Colonic mucosa (tissue), 4 donors: ENCODE measurements around the gene PRODH2. TPM values are rescaled to one million over a fixed set of nuclear protein-coding genes. Genes with fewer than 3 reads are reported as not detected.

Experiments used
- DNase-seq: peaks from one replicate; pipeline ENCODE4 v3.0.0-alpha.2; 2020
- H3K27ac ChIP-seq: fragments of 200-600 bp; one replicate; pipeline ENCODE4 v1.8.0; 2021
- H3K27me3 ChIP-seq: fragments of 200-600 bp; one replicate; pipeline ENCODE4 v1.8.0; 2021
- H3K36me3 ChIP-seq: fragments of 200-600 bp; one replicate; pipeline ENCODE4 v1.8.0; 2021
- H3K4me1 ChIP-seq: fragments of 200-600 bp; one replicate; pipeline ENCODE4 v1.8.0; 2021; ENCODE audit warnings: mild to moderate bottlenecking
- H3K4me3 ChIP-seq: fragments of 200-600 bp; one replicate; pipeline ENCODE4 v1.8.0; 2021
- H3K9ac ChIP-seq, 2 donors: one replicate each; pipeline ENCODE4 v1.7.0; 2013; ENCODE audit warnings: control low read depth in 2 of 2, low read depth in 2 of 2, low read length in 2 of 2
- H3K9me3 ChIP-seq: fragments of 200-600 bp; one replicate; pipeline ENCODE4 v1.8.0; 2021
- intact Hi-C: fragments of 100-400 bp; cut with DNase I; formaldehyde crosslinking; loops from one replicate; pipeline ENCODE4 v1.14.1; 2022
- total RNA-seq, 2 donors: library from RNA; stranded (reverse); fragmentation: NEBNext Ultra II Directional in 1 of 2; extraction: Animal tissue kit (Norgen Biotek cat#: 25700) in 1 of 2; gene quantifications; one replicate each; pipeline ENCODE4 v1.2.1, GENCODE V29; 2021
- TF ChIP-seq, protein P1 (sequence below): fragments of 200-600 bp; IDR thresholded peaks from one replicate; pipeline ENCODE4 v1.8.0; 2022; ENCODE audit warnings: antibody characterized with exemption, mild to moderate bottlenecking
- donor health status: healthy.
- donor health status: DM: no; HTN: no; CAD: no.
- donor health status: DM: no; HTN: no; CAD: no.

PRODH2 gene
- total RNA-seq, 2 donors from 2014 or later: not detected

GRCh38 chr19:35813043-35813890, 622 bp upstream of the PRODH2 start:
- H3K27ac ChIP-seq: no peak overlapping the region
- no peaks in the 10 kb centered on the region for H3K27me3 ChIP-seq
- H3K36me3 ChIP-seq: no peaks in the 10 kb centered on the region
- TF ChIP-seq, protein P1, sequence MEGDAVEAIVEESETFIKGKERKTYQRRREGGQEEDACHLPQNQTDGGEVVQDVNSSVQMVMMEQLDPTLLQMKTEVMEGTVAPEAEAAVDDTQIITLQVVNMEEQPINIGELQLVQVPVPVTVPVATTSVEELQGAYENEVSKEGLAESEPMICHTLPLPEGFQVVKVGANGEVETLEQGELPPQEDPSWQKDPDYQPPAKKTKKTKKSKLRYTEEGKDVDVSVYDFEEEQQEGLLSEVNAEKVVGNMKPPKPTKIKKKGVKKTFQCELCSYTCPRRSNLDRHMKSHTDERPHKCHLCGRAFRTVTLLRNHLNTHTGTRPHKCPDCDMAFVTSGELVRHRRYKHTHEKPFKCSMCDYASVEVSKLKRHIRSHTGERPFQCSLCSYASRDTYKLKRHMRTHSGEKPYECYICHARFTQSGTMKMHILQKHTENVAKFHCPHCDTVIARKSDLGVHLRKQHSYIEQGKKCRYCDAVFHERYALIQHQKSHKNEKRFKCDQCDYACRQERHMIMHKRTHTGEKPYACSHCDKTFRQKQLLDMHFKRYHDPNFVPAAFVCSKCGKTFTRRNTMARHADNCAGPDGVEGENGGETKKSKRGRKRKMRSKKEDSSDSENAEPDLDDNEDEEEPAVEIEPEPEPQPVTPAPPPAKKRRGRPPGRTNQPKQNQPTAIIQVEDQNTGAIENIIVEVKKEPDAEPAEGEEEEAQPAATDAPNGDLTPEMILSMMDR: no peak
- intact Hi-C loops: no loop called here
- no peak for DNase-seq
- H3K4me1 ChIP-seq: no peaks in the 10 kb centered on the region
- H3K4me3 ChIP-seq: no peak overlapping the region
- H3K9ac ChIP-seq: no peak overlapping the region
- H3K9me3 ChIP-seq: no peaks in the 10 kb centered on the region

DNA sequence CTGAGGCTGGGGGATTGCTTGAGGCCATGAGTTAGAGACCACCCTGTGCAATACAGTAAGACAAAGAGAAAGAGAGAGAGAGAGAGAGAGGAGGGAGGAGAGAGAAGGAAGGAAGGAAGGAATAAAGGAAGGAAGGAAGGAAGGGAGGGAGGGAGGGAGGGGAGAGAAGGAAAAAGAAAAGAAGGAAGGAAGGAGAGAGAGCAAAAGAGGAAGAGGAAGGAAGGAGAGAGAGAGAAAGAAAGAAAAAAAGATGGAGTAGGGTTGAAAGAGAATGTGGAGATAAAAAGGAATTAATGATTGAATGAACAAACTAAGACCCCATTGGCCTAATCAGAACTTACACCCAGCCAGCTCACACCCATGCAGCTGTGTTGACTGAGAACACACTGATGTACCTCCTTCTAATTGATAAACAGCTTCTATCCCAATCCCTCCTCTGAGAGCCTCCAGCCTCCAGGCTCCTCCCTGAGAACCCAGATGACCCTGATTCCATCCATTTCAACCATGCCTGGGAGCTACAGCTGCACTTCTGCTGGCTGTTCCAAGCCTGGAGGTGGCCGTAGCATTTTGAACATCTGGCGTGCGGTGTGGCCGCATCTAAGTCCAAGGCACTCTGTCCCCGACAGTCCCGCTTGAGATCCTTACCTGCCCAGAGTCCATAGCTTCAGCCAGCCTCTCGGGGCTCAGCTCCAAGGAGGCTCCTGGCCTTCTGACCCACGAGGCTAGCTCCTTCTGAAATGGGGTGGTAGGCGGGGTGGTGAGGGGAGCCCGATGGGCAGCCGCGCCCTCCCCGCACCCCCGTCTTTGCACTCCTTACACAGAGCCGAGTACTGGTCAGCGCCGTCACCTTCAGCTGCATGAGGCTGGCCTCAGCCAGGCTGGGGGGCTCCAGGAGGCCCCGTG, 1.1 kb downstream of the PRODH2 start:
- DNase-seq: no peak
- H3K27me3 ChIP-seq: no peaks in the 10 kb centered on the region

DNA sequence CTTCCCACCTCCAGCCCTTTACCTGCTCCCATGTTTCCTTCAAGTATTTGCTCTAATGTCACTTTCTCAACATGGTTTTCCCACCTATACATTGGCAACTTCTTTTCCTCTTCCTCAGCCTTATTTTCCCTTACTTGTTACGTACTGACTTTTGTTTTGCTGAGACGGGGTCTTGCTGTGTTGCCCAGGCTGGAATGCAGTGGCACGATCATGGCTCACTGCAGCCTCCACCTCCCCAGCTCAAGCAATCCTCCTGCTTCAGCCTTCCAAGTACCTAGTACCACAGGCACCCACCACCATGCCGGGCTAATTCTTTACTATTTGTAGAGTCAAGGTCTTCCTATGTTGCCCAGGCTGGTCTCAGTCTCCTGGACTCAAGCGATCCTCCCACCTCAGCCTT, 5.0 kb downstream of the PRODH2 start:
- TF ChIP-seq, protein P1: no peak
- Histone ChIP-seq H3K36me3 (no peaks in the 10 kb centered on the region), H3K27ac (no peak overlapping the region), H3K4me1 (no peaks in the 10 kb centered on the region), H3K4me3 (no peak overlapping the region), H3K9me3 (no peaks in the 10 kb centered on the region), H3K9ac (no peak overlapping the region), H3K27me3 (no peaks in the 10 kb centered on the region)
- intact Hi-C loops: no loop called here
- no peak for DNase-seq

More for the DNA sequence above, 1.1 kb downstream of the PRODH2 start:
- intact Hi-C loops: no loop called here
- H3K9ac ChIP-seq: no peak overlapping the region
- no peaks in the 10 kb centered on the region for H3K36me3 ChIP-seq
- H3K4me1 ChIP-seq: no peaks in the 10 kb centered on the region
- H3K27ac ChIP-seq: no peak overlapping the region
- TF ChIP-seq, protein P1: no peak
- H3K9me3 ChIP-seq: no peaks in the 10 kb centered on the region
- H3K4me3 ChIP-seq: no peak overlapping the region

DNA sequence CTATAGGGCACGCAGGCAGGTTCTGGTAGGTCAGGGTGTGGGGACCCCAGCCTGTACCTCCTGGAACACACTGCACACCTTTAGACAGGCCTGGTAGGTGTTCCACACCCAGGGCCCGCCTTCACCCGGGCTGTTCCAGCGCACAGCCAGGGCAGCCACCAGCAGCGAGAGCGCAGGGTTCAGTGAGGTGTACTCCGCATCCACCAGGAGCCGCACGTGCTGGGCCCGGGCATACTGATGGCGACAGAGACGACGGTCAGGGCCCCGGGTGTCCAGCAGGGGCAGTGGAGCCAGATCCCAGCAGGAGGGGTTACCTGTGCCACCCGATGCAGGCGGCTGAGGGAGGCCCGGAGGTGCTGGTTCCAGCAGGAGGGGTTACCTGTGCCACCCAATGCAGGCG, 6.0 kb downstream of the PRODH2 start:
- no peaks in the 10 kb centered on the region for H3K27me3 ChIP-seq
- H3K4me3 ChIP-seq: no peak overlapping the region
- no peak overlapping the region for H3K9ac ChIP-seq
- H3K4me1 ChIP-seq: no peaks in the 10 kb centered on the region
- H3K36me3 ChIP-seq: no peaks in the 10 kb centered on the region
- TF ChIP-seq, protein P1: no peak
- intact Hi-C loops: no loop called here
- DNase-seq: no peak
- H3K9me3 ChIP-seq: no peaks in the 10 kb centered on the region
- no peak overlapping the region for H3K27ac ChIP-seq

- no peaks in the 10 kb centered on the region for H3K4me1 ChIP-seq
- intact Hi-C loops: no loop called here
- TF ChIP-seq, protein P1: no peak
- no peak overlapping the region for H3K27ac ChIP-seq
- no peak overlapping the region for H3K4me3 ChIP-seq
- no peak overlapping the region for H3K9ac ChIP-seq
- H3K9me3 ChIP-seq: no peaks in the 10 kb centered on the region
- no peak for DNase-seq
- H3K27me3 ChIP-seq: no peaks in the 10 kb centered on the region
- no peaks in the 10 kb centered on the region for H3K36me3 ChIP-seq
Observed at GRCh38 chr19:35805526-35806102, 7.0 kb downstream of the PRODH2 start.
